Body of pancreas (tissue), 4 donors: ENCODE results near the gene GDF7.

Experiments
- POLR2A ChIP-seq, 3 donors: fragments of 450-650 bp; IDR thresholded peaks; one replicate each; pipeline ENCODE4 v1.6.1; 2016; ENCODE audit warnings: antibody characterized with exemption in 3 of 3, mild to moderate bottlenecking in 2 of 3
- TF ChIP-seq, protein P1 (sequence below), 7 experiments: fragments of 450-650 bp in 4 of 7; fragments of 200-600 bp in 3 of 7; sonication (generic) in 3 of 7; IDR thresholded peaks; one replicate each; pipeline ENCODE4 v1.5.1; 2016 to 2019; ENCODE audit warnings: antibody characterized with exemption in 7 of 7

DNA sequence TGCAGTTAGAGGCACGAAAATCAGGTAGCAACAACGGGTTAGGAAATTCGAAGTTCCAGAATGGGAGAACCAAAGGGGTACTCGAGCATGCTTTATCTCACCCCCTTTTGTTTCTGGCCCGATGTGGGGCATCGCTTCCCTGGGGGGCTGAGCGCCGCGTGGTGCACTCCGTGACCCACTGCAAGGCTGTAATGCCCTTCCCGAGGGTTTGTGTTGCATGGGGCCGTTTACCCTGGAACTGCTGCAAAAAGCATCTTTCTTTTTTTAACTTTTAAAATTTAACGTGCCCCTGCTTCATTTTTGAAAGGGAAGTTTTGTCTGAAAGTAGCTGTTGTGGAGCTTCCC is 4.8 kb downstream of the GDF7 start:
- no peak for TF ChIP-seq POLR2A (IDR thresholded peaks at IDR 0.05)
- TF ChIP-seq, protein P1, sequence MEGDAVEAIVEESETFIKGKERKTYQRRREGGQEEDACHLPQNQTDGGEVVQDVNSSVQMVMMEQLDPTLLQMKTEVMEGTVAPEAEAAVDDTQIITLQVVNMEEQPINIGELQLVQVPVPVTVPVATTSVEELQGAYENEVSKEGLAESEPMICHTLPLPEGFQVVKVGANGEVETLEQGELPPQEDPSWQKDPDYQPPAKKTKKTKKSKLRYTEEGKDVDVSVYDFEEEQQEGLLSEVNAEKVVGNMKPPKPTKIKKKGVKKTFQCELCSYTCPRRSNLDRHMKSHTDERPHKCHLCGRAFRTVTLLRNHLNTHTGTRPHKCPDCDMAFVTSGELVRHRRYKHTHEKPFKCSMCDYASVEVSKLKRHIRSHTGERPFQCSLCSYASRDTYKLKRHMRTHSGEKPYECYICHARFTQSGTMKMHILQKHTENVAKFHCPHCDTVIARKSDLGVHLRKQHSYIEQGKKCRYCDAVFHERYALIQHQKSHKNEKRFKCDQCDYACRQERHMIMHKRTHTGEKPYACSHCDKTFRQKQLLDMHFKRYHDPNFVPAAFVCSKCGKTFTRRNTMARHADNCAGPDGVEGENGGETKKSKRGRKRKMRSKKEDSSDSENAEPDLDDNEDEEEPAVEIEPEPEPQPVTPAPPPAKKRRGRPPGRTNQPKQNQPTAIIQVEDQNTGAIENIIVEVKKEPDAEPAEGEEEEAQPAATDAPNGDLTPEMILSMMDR (IDR thresholded peaks at IDR 0.05) = no peak
